Nephron progenitor cell (in vitro differentiated cells): ENCODE measurements around the gene SPPL3.

Experiments used
- DNase-seq: peaks from one replicate; pipeline ENCODE4 v3.0.0; 2021
- H3K27ac Mint-ChIP-seq: 2 replicates; pipeline ENCODE4 v1.8.0; 2021; ENCODE audit warnings: mild to moderate bottlenecking, moderate library complexity, mixed read lengths
- H3K27me3 Mint-ChIP-seq: 2 replicates; pipeline ENCODE4 v1.8.0; 2021; ENCODE audit warnings: mild to moderate bottlenecking, low read depth, mixed read lengths; ENCODE audit not compliant: poor library complexity
- H3K36me3 Mint-ChIP-seq: 2 replicates; pipeline ENCODE4 v1.8.0; 2021; ENCODE audit warnings: low read depth, mixed read lengths
- H3K4me1 Mint-ChIP-seq: 2 replicates; pipeline ENCODE4 v1.8.0; 2021; ENCODE audit warnings: mixed read lengths
- H3K4me3 Mint-ChIP-seq: 2 replicates; pipeline ENCODE4 v1.8.0; 2021; ENCODE audit warnings: mild to moderate bottlenecking, moderate library complexity, mixed read lengths
- H3K9me3 Mint-ChIP-seq: 2 replicates; pipeline ENCODE4 v1.8.0; 2021; ENCODE audit warnings: mild to moderate bottlenecking, moderate library complexity, mixed read lengths
- CTCF ChIP-seq: fragments of 200-600 bp; sonication (generic); IDR thresholded peaks from 2 replicates; pipeline ENCODE4 v1.5.0; 2021; ENCODE audit warnings: antibody characterized with exemption

The SPPL3 gene

DNA sequence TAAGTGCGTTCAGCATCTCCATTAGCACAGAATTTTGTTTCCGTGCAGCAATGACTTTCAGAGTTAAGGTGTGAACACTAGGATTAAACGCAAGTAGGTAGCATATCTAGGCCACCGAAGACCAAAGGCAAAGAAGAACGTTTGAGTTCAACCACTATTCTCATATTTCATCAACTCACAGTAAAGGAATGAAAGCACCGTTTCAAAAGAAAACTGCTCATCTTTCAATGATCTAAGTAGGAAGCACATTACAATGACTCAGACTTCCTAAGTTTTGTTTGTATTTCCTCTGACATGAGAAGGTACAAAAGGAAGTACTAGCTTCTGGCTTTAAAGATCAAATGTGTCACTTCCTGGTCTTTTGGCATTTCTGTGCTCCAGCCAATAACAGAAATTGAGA is 121.0 kb downstream of the SPPL3 start:
- H3K9me3 Mint-ChIP-seq: no peaks in the 10 kb centered on the region

DNA sequence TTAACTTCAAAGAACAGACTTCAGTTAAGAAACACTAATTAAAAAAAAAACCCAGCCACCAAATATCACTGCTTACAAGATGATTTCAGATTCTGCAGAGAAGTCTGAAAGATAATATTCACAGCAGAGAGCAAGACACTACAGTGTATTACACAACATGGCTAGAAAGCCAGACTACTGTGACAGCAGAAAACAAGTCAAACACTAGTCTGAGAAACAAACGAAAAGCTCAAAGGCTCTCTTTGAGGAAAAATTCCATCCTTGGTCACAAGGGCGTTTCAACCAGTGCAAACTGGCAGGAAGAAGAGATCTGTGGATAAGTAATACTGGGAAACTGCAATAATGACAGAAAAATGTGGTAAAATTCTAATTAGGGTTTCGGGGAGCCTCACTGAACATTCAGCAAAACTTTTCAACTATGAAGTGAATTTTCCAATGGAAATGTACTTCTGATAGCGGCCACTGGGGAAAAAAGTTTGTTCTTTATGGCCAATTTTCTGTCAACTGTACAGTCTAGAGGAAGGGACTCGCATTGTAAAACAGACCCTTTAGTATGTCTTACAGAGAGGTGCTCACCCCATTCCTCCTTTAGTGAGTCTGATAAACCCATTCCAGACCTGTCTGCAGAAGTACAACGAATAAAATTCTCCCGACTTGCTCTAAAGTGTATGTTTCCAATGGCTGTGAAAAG is 128.2 kb downstream of the SPPL3 start:
- peak; percentile 28 for TF ChIP-seq CTCF
- peaks cover 28% of the 10 kb centered on the region for H3K36me3 Mint-ChIP-seq
- no peak for DNase-seq
- H3K9me3 Mint-ChIP-seq: no peaks in the 10 kb centered on the region
- H3K4me1 Mint-ChIP-seq: peaks cover 11% of the 10 kb centered on the region
- no peaks in the 10 kb centered on the region for H3K27me3 Mint-ChIP-seq
- no peak overlapping the region for H3K4me3 Mint-ChIP-seq
- no peak overlapping the region for H3K27ac Mint-ChIP-seq

More for the DNA sequence above, 121.0 kb downstream of the SPPL3 start:
- no peak overlapping the region for H3K4me3 Mint-ChIP-seq
- H3K36me3 Mint-ChIP-seq: peaks cover 41% of the 10 kb centered on the region
- H3K4me1 Mint-ChIP-seq: no peaks in the 10 kb centered on the region
- no peak for DNase-seq
- no peaks in the 10 kb centered on the region for H3K27me3 Mint-ChIP-seq
- no peak overlapping the region for H3K27ac Mint-ChIP-seq
- TF ChIP-seq CTCF: no peak

GRCh38 chr12:120774169-120774916 is 129.8 kb downstream of the SPPL3 start:
- H3K4me3 Mint-ChIP-seq: no peak overlapping the region

DNA sequence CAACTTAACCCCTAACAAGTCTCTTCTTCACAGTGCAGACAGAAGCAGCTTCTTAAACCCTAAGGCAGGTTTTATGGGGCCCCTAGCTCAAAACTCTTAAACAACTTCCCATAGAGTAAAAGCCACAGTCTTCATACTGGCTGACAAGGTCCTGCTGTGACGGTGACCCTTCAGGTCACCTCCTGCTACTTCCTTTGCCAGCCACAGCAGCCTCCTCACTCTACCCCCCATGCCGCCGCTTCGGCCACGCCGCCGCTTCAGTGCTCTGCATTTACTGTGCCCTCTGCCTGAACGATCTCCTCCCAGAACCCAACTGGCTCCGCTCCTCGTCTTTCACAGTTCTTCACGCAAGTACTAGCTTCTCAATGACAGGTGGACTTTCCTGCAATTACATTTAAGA is 133.1 kb downstream of the SPPL3 start:
- peaks cover 21% of the 10 kb centered on the region for H3K4me1 Mint-ChIP-seq
- no peak for TF ChIP-seq CTCF
- H3K27ac Mint-ChIP-seq: peak overlapping the region; percentile 50
- peak overlapping the region; percentile 9 for H3K4me3 Mint-ChIP-seq
- no peaks in the 10 kb centered on the region for H3K9me3 Mint-ChIP-seq
- peak; percentile 28 for DNase-seq
- H3K36me3 Mint-ChIP-seq: peaks cover 70% of the 10 kb centered on the region
- H3K27me3 Mint-ChIP-seq: no peaks in the 10 kb centered on the region

More at GRCh38 chr12:120774169-120774916, 129.8 kb downstream of the SPPL3 start:
- Mint-ChIP-seq H3K36me3 (peaks cover 44% of the 10 kb centered on the region), H3K27ac (peak overlapping the region; percentile 43), H3K27me3 (no peaks in the 10 kb centered on the region), H3K9me3 (no peaks in the 10 kb centered on the region), H3K4me1 (peaks cover 21% of the 10 kb centered on the region)
- DNase-seq: no peak
- TF ChIP-seq CTCF: no peak

GRCh38 chr12:120767071-120768024 is 136.8 kb downstream of the SPPL3 start:
- Mint-ChIP-seq H3K36me3 (peaks cover 83% of the 10 kb centered on the region), H3K9me3 (no peaks in the 10 kb centered on the region), H3K4me3 (no peak overlapping the region), H3K27me3 (no peaks in the 10 kb centered on the region), H3K27ac (no peak overlapping the region), H3K4me1 (peaks cover 29% of the 10 kb centered on the region)
- DNase-seq: no peak
- TF ChIP-seq CTCF: no peak
